HEK293 (cell line): ENCODE results near the gene MAPT.

ENCODE experiments used
- CTCF ChIA-PET: fragments of 350-600 bp; formaldehyde crosslinking; extraction: SDS; loops from one replicate; lab custom pipeline; 2021; ENCODE audit warnings: antibody characterized with exemption; lab: Yijun Ruan, JAX
- POLR2A ChIA-PET: fragments of 300-600 bp; formaldehyde crosslinking; extraction: SDS; loops from one replicate; lab custom pipeline; 2020; ENCODE audit warnings: antibody characterized with exemption, inconsistent platforms; lab: Yijun Ruan, JAX
- H3K27ac ChIP-seq: fragments of 200-500 bp; sonication (Bioruptor generic); 2 replicates; pipeline ENCODE4 v1.5.1; 2014; ENCODE audit warnings: low read depth, low read length, control low read depth, inconsistent platforms; ENCODE audit errors: extremely low read depth
- H3K36me3 ChIP-seq, 2 experiments: fragments of 200-500 bp in 1 of 2; sonication (Bioruptor generic) in 1 of 2; 1 replicate in 1 of 2; 2 replicates in 1 of 2; pipeline ENCODE4 v1.5.1; 2014 to 2017; ENCODE audit warnings: inconsistent platforms in 2 of 2, low read length in 2 of 2; ENCODE audit not compliant: control insufficient read depth in 2 of 2, insufficient read depth in 1 of 2
- H3K4me1 ChIP-seq: fragments of 200-500 bp; sonication (Bioruptor generic); 2 replicates; pipeline ENCODE4 v1.5.1; 2014; ENCODE audit warnings: mild to moderate bottlenecking, low read length, inconsistent platforms; ENCODE audit not compliant: control insufficient read depth, insufficient read depth
- H3K4me3 ChIP-seq: 2 replicates; pipeline ENCODE4 v1.5.1; 2011; ENCODE audit warnings: low read depth, mild to moderate bottlenecking, control low read depth, low read length, moderate library complexity
- H3K9me3 ChIP-seq: fragments of 200-500 bp; sonication (Bioruptor generic); 2 replicates; pipeline ENCODE4 v1.5.1; 2014; ENCODE audit warnings: low read depth, low read length, inconsistent platforms; ENCODE audit not compliant: control insufficient read depth, insufficient read depth
- HOXD13 ChIP-seq: sonication (generic); formaldehyde crosslinking; IDR thresholded peaks from 2 replicates; pipeline ENCODE4 v1.8.0; 2022; ENCODE audit warnings: missing genetic modification reagents, borderline replicate concordance
- MEIS1 ChIP-seq: sonication (generic); formaldehyde crosslinking; IDR thresholded peaks from 2 replicates; pipeline ENCODE4 v1.8.1; 2022; ENCODE audit warnings: missing genetic modification reagents, mild to moderate bottlenecking, borderline replicate concordance
- MZF1 ChIP-seq: fragments of 450-650 bp; formaldehyde crosslinking; IDR thresholded peaks from 2 replicates; pipeline ENCODE4 v1.5.1; 2017; ENCODE audit warnings: missing biosample characterization, missing genetic modification characterization, borderline replicate concordance
- SP7 ChIP-seq: fragments of 450-650 bp; formaldehyde crosslinking; IDR thresholded peaks from 2 replicates; pipeline ENCODE4 v1.5.1; 2016; ENCODE audit warnings: missing biosample characterization, missing genetic modification characterization
- ZBTB7A ChIP-seq: fragments of 450-650 bp; formaldehyde crosslinking; IDR thresholded peaks from 2 replicates; pipeline ENCODE4 v1.5.1; 2016; ENCODE audit warnings: low read depth, missing biosample characterization, missing genetic modification characterization
- ZFHX2 ChIP-seq: fragments of 450-650 bp; formaldehyde crosslinking; conservative IDR thresholded peaks from 2 replicates; pipeline ENCODE4 v1.5.1; 2016; ENCODE audit warnings: missing biosample characterization, missing genetic modification characterization
- ZFP3 ChIP-seq: fragments of 450-650 bp; formaldehyde crosslinking; IDR thresholded peaks from 2 replicates; pipeline ENCODE4 v1.5.1; 2016; ENCODE audit warnings: low read depth, missing biosample characterization, missing genetic modification characterization
- ZNF114 ChIP-seq: fragments of 450-650 bp; formaldehyde crosslinking; IDR thresholded peaks from 2 replicates; pipeline ENCODE4 v1.5.0; 2017; ENCODE audit warnings: missing biosample characterization, missing genetic modification characterization
- ZNF132 ChIP-seq: fragments of 450-650 bp; formaldehyde crosslinking; IDR thresholded peaks from 2 replicates; pipeline ENCODE4 v1.5.1; 2017; ENCODE audit warnings: missing biosample characterization, missing genetic modification characterization, borderline replicate concordance
- ZNF174 ChIP-seq: fragments of 450-650 bp; formaldehyde crosslinking; IDR thresholded peaks from 2 replicates; pipeline ENCODE4 v1.5.0; 2017; ENCODE audit warnings: missing biosample characterization, mild to moderate bottlenecking, missing genetic modification characterization
- ZNF221 ChIP-seq: fragments of 450-650 bp; formaldehyde crosslinking; IDR thresholded peaks from 2 replicates; pipeline ENCODE4 v1.5.1; 2017; ENCODE audit warnings: missing biosample characterization, missing genetic modification characterization, borderline replicate concordance
- ZNF248 ChIP-seq: fragments of 450-650 bp; formaldehyde crosslinking; IDR thresholded peaks from 2 replicates; pipeline ENCODE4 v1.5.1; 2017; ENCODE audit warnings: missing biosample characterization, missing genetic modification characterization
- ZNF335 ChIP-seq: fragments of 450-650 bp; formaldehyde crosslinking; conservative IDR thresholded peaks from 2 replicates; pipeline ENCODE4 v1.5.1; 2016; ENCODE audit warnings: missing biosample characterization, missing genetic modification characterization
- ZNF426 ChIP-seq: fragments of 450-650 bp; formaldehyde crosslinking; IDR thresholded peaks from 2 replicates; pipeline ENCODE4 v1.5.1; 2017; ENCODE audit warnings: missing biosample characterization, missing genetic modification characterization, mild to moderate bottlenecking, inconsistent platforms, moderate library complexity
- ZNF560 ChIP-seq: fragments of 450-650 bp; formaldehyde crosslinking; IDR thresholded peaks from 2 replicates; pipeline ENCODE4 v1.5.1; 2017; ENCODE audit warnings: missing biosample characterization, missing genetic modification characterization, borderline replicate concordance
- ZNF624 ChIP-seq: fragments of 450-650 bp; formaldehyde crosslinking; IDR thresholded peaks from 2 replicates; pipeline ENCODE4 v1.5.1; 2017; ENCODE audit warnings: missing biosample characterization, missing genetic modification characterization
- TF ChIP-seq, protein P1 (sequence below): fragments of 450-650 bp; formaldehyde crosslinking; IDR thresholded peaks from 2 replicates; pipeline ENCODE4 v1.5.1; 2017; ENCODE audit warnings: missing biosample characterization, missing genetic modification characterization
- TF ChIP-seq, protein P2 (sequence below): fragments of 450-650 bp; formaldehyde crosslinking; IDR thresholded peaks from 2 replicates; pipeline ENCODE4 v1.5.1; 2016; ENCODE audit warnings: missing biosample characterization, missing genetic modification characterization, low read depth
- TF ChIP-seq, protein P3 (sequence below): fragments of 450-650 bp; formaldehyde crosslinking; IDR thresholded peaks from 2 replicates; pipeline ENCODE4 v1.5.1; 2016; ENCODE audit warnings: missing biosample characterization, missing genetic modification characterization, borderline replicate concordance
- TF ChIP-seq, protein P4 (sequence below): fragments of 450-650 bp; formaldehyde crosslinking; IDR thresholded peaks from 2 replicates; pipeline ENCODE4 v1.5.1; 2017; ENCODE audit warnings: missing biosample characterization, missing genetic modification characterization

MAPT gene

DNA sequence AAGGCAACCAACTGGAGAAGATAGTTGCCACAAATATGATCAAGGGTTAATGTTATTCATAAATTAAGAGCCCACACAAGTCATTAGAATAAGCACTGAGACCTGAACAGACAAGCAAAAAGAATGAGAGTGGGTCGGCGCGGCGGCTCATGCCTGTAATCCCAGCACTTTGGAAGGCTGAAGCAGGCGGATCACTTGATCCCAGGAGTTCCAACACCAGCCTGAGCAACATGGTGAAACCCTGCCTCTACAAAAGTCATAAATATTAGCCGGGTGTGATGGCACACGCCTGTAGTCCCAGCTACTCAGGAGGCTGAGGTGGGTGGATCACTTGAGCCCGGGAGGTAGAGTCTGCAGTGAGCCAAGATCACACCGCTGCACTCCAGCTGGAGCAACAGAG, 64.0 kb downstream of the MAPT start (continued):
- TF ChIP-seq ZNF132 (tag by site-specific recombination) (no peak), ZNF221 (tag by site-specific recombination) (no peak), ZNF560 (tag by site-specific recombination) (no peak), ZNF624 (tag by site-specific recombination) (no peak), SP7 (tag by site-specific recombination) (no peak)
- TF ChIP-seq, protein P1, sequence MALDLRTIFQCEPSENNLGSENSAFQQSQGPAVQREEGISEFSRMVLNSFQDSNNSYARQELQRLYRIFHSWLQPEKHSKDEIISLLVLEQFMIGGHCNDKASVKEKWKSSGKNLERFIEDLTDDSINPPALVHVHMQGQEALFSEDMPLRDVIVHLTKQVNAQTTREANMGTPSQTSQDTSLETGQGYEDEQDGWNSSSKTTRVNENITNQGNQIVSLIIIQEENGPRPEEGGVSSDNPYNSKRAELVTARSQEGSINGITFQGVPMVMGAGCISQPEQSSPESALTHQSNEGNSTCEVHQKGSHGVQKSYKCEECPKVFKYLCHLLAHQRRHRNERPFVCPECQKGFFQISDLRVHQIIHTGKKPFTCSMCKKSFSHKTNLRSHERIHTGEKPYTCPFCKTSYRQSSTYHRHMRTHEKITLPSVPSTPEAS (tag by site-specific recombination) = no peak

DNA sequence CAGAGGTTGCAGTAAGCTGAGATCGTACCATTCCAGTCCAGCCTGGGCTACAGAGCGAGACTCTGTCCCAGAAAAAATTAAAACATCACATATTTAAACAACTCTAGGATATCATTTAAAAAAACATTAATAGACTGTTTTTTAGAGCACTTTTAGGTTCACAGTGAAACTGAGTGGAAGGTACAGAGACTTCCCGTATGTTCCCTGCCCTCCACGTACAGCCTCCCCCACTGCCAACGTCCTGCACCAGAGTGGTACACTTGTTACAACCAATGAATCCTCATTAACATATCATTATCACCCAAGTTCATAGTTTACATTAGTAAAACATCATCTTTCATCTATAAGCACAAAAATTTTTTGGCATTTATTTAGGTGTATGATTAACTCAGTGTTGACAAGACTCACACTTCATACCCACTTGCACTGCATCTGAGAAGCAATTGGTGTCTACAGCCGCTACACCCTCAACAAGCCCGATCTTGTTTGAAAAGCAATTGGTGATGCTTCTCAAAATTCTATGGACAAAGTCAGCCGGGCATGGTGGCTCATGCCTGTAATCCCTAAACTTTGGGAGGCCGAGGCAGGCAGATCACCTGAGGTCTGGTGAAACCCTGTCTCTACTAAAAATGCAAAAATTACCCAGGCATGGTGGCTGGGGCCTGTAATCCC, 64.8 kb downstream of the MAPT start:
- Histone ChIP-seq H3K36me3 (no peaks in the 10 kb centered on the region), H3K4me3 (no peak overlapping the region), H3K4me1 (no peaks in the 10 kb centered on the region; the same call in 1 of the 2 replicates), H3K27ac (no peak overlapping the region), H3K9me3 (no peaks in the 10 kb centered on the region)
- TF ChIP-seq, protein P2, sequence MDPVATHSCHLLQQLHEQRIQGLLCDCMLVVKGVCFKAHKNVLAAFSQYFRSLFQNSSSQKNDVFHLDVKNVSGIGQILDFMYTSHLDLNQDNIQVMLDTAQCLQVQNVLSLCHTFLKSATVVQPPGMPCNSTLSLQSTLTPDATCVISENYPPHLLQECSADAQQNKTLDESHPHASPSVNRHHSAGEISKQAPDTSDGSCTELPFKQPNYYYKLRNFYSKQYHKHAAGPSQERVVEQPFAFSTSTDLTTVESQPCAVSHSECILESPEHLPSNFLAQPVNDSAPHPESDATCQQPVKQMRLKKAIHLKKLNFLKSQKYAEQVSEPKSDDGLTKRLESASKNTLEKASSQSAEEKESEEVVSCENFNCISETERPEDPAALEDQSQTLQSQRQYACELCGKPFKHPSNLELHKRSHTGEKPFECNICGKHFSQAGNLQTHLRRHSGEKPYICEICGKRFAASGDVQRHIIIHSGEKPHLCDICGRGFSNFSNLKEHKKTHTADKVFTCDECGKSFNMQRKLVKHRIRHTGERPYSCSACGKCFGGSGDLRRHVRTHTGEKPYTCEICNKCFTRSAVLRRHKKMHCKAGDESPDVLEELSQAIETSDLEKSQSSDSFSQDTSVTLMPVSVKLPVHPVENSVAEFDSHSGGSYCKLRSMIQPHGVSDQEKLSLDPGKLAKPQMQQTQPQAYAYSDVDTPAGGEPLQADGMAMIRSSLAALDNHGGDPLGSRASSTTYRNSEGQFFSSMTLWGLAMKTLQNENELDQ (tag by site-specific recombination) = no peak
- TF ChIP-seq ZNF335 (tag by site-specific recombination) = no peak
- TF ChIP-seq ZFHX2 (tag by site-specific recombination) = no peak
- TF ChIP-seq HOXD13 (CRISPR knock-in tag) = no peak
- TF ChIP-seq, protein P3, sequence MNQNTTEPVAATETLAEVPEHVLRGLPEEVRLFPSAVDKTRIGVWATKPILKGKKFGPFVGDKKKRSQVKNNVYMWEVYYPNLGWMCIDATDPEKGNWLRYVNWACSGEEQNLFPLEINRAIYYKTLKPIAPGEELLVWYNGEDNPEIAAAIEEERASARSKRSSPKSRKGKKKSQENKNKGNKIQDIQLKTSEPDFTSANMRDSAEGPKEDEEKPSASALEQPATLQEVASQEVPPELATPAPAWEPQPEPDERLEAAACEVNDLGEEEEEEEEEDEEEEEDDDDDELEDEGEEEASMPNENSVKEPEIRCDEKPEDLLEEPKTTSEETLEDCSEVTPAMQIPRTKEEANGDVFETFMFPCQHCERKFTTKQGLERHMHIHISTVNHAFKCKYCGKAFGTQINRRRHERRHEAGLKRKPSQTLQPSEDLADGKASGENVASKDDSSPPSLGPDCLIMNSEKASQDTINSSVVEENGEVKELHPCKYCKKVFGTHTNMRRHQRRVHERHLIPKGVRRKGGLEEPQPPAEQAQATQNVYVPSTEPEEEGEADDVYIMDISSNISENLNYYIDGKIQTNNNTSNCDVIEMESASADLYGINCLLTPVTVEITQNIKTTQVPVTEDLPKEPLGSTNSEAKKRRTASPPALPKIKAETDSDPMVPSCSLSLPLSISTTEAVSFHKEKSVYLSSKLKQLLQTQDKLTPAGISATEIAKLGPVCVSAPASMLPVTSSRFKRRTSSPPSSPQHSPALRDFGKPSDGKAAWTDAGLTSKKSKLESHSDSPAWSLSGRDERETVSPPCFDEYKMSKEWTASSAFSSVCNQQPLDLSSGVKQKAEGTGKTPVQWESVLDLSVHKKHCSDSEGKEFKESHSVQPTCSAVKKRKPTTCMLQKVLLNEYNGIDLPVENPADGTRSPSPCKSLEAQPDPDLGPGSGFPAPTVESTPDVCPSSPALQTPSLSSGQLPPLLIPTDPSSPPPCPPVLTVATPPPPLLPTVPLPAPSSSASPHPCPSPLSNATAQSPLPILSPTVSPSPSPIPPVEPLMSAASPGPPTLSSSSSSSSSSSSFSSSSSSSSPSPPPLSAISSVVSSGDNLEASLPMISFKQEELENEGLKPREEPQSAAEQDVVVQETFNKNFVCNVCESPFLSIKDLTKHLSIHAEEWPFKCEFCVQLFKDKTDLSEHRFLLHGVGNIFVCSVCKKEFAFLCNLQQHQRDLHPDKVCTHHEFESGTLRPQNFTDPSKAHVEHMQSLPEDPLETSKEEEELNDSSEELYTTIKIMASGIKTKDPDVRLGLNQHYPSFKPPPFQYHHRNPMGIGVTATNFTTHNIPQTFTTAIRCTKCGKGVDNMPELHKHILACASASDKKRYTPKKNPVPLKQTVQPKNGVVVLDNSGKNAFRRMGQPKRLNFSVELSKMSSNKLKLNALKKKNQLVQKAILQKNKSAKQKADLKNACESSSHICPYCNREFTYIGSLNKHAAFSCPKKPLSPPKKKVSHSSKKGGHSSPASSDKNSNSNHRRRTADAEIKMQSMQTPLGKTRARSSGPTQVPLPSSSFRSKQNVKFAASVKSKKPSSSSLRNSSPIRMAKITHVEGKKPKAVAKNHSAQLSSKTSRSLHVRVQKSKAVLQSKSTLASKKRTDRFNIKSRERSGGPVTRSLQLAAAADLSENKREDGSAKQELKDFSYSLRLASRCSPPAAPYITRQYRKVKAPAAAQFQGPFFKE (tag by site-specific recombination) = no peak
- no peak for TF ChIP-seq MEIS1 (CRISPR knock-in tag)
- no peak for TF ChIP-seq MZF1
- TF ChIP-seq ZNF174 (tag by site-specific recombination) = no peak
- no peak for TF ChIP-seq ZFP3 (tag by site-specific recombination)
- no peak for TF ChIP-seq ZNF624 (tag by site-specific recombination)
- TF ChIP-seq ZNF114 (tag by site-specific recombination) = no peak
- TF ChIP-seq, protein P4, sequence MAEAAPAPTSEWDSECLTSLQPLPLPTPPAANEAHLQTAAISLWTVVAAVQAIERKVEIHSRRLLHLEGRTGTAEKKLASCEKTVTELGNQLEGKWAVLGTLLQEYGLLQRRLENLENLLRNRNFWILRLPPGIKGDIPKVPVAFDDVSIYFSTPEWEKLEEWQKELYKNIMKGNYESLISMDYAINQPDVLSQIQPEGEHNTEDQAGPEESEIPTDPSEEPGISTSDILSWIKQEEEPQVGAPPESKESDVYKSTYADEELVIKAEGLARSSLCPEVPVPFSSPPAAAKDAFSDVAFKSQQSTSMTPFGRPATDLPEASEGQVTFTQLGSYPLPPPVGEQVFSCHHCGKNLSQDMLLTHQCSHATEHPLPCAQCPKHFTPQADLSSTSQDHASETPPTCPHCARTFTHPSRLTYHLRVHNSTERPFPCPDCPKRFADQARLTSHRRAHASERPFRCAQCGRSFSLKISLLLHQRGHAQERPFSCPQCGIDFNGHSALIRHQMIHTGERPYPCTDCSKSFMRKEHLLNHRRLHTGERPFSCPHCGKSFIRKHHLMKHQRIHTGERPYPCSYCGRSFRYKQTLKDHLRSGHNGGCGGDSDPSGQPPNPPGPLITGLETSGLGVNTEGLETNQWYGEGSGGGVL (tag by site-specific recombination) = no peak
- no peak for TF ChIP-seq ZNF426 (tag by site-specific recombination)
- TF ChIP-seq ZNF248 (tag by site-specific recombination) = no peak
- no peak for TF ChIP-seq ZBTB7A (tag by site-specific recombination)
- CTCF ChIA-PET = no interaction called here
- POLR2A ChIA-PET = no interaction called here
